GM13977 (cell line): ENCODE results near the gene TAF4.

Source experiments
- DNase-seq: peaks from one replicate; pipeline ENCODE4 v3.0.0; 2012; ENCODE audit warnings: low spot score
- CTCF ChIP-seq: IDR thresholded peaks from 2 replicates; pipeline ENCODE4 v1.5.1; 2012; ENCODE audit warnings: mild to moderate bottlenecking, control low read depth; ENCODE audit not compliant: insufficient read depth; ENCODE audit errors: extremely low read depth, missing control alignments
- in situ Hi-C: fragments of 300-500 bp; cut with MboI; formaldehyde crosslinking; loops from one replicate; pipeline ENCODE4 v1.12.0; 2022; ENCODE audit warnings: low sequenced_read_pairs, low pct_unique_long_range_greater_than_20kb, mixed read lengths, inconsistent platforms; ENCODE audit not compliant: unreplicated experiment

Gene TAF4

GRCh38 chr20:62065674-62066338, at the start of gene TAF4:
Gene TAF4, minus strand, starts transcription at chr20:62065881. Its CDS starts 71 bp downstream, at chr20:62065810.
- in situ Hi-C loops, result no loop called here
- no peak for TF ChIP-seq CTCF
- peak; percentile 100 for DNase-seq

- TF ChIP-seq CTCF, result no peak
- in situ Hi-C loops, result no loop called here
- DNase-seq, result no peak
Observed at GRCh38 chr20:62114894-62115293, 49.2 kb upstream of the TAF4 start.

- no peak for TF ChIP-seq CTCF
- in situ Hi-C loops, result no loop called here
- no peak for DNase-seq
Observed at GRCh38 chr20:62112368-62112767, 46.7 kb upstream of the TAF4 start.

- TF ChIP-seq CTCF, result no peak
- DNase-seq, result no peak
- in situ Hi-C loops, result no loop called here
Observed at GRCh38 chr20:62111148-62111547, 45.5 kb upstream of the TAF4 start.

GRCh38 chr20:62105592-62105991, 39.9 kb upstream of the TAF4 start:
- DNase-seq, result no peak
- in situ Hi-C loops, result no loop called here
- TF ChIP-seq CTCF, result no peak

- in situ Hi-C loops, result no loop called here
- no peak for DNase-seq
- no peak for TF ChIP-seq CTCF
Observed at GRCh38 chr20:62104791-62105345, 39.2 kb upstream of the TAF4 start.
